ENCODE data around the gene ARHGDIG. TPM values are rescaled to one million over a fixed set of nuclear protein-coding genes. Genes with fewer than 3 reads are reported as not detected.

The ARHGDIG gene
- total RNA-seq = 7.0 TPM
- long read RNA-seq, transcript ARHGDIG-201 (6 exons, 949 nt) = major isoform, 8 of 10 reads
- long read RNA-seq, partial matches to known transcripts = 1 of 10 reads
- long read RNA-seq, other reads (novel, unspliced or antisense) = 1 of 10 reads

DNA sequence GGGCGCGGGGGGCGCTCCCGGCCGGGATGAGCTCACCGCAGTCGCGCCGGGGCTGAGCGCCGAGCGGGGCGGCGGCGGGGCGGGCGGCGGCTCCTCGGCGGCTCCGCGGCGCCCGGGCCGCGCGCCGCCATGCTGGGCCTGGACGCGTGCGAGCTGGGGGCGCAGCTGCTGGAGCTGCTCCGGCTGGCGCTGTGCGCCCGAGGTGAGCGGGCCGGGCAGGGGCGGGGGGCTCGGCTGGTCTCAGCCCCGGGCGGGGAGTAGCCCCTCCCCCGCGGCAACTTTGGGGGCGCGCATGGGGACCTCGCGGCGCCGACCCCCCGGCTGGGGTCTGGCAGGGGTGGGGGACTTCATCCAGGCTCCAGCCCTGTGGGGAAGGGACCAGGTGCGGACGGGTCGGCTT is at the start of gene ARHGDIG:
Gene ARHGDIG (plus strand): TSS at position 40 of the 400 bp plus-strand sequence. CDS start 90 bp downstream, at position 130.
- DNase-seq = no peak
- TF ChIP-seq, protein P1, sequence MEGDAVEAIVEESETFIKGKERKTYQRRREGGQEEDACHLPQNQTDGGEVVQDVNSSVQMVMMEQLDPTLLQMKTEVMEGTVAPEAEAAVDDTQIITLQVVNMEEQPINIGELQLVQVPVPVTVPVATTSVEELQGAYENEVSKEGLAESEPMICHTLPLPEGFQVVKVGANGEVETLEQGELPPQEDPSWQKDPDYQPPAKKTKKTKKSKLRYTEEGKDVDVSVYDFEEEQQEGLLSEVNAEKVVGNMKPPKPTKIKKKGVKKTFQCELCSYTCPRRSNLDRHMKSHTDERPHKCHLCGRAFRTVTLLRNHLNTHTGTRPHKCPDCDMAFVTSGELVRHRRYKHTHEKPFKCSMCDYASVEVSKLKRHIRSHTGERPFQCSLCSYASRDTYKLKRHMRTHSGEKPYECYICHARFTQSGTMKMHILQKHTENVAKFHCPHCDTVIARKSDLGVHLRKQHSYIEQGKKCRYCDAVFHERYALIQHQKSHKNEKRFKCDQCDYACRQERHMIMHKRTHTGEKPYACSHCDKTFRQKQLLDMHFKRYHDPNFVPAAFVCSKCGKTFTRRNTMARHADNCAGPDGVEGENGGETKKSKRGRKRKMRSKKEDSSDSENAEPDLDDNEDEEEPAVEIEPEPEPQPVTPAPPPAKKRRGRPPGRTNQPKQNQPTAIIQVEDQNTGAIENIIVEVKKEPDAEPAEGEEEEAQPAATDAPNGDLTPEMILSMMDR (IDR thresholded peaks at IDR 0.05; ENCODE audit: borderline replicate concordance) = no peak
- peaks cover 20% of the 10 kb centered on the region for H3K27me3 ChIP-seq (ENCODE audit: low read depth)
- no peaks in the 10 kb centered on the region for H3K9me3 ChIP-seq (replicated peaks)
- H3K4me1 ChIP-seq = peaks cover 29% of the 10 kb centered on the region
- H3K36me3 ChIP-seq = no peaks in the 10 kb centered on the region
- intact Hi-C loops (cut with micrococcal nuclease) = no loop called here
- no peak within 1 kb of the TSS for H3K27ac ChIP-seq (replicated peaks)
- H3K4me3 ChIP-seq = peak within 1 kb of the TSS; percentile 64

- Histone ChIP-seq H3K27me3 (ENCODE audit: low read depth) (no peaks in the 10 kb centered on the region), H3K27ac (replicated peaks) (no peak overlapping the region), H3K4me1 (peaks cover 51% of the 10 kb centered on the region), H3K4me3 (no peak overlapping the region), H3K36me3 (peaks cover 15% of the 10 kb centered on the region), H3K9me3 (replicated peaks) (no peaks in the 10 kb centered on the region)
- TF ChIP-seq, protein P1 (IDR thresholded peaks at IDR 0.05; ENCODE audit: borderline replicate concordance) = no peak
- intact Hi-C loops (cut with micrococcal nuclease) = no loop called here
- DNase-seq = no peak
Measured at GRCh38 chr16:230949-231348, 49.4 kb upstream of the ARHGDIG start.

GRCh38 chr16:234468-235305 is 45.7 kb upstream of the ARHGDIG start, which contains the start of gene FAM234A:
Gene FAM234A, plus strand, starts transcription at chr16:234821. Its CDS starts 19,593 bp downstream, at chr16:254414.
- intact Hi-C loops (cut with micrococcal nuclease) = no loop called here
- Histone ChIP-seq H3K27ac (replicated peaks) (peak within 1 kb of the TSS; percentile 96), H3K9me3 (replicated peaks) (no peaks in the 10 kb centered on the region), H3K4me3 (peak within 1 kb of the TSS; percentile 83), H3K27me3 (ENCODE audit: low read depth) (no peaks in the 10 kb centered on the region), H3K4me1 (peaks cover 32% of the 10 kb centered on the region), H3K36me3 (no peaks in the 10 kb centered on the region)
- peak; percentile 93 for DNase-seq
- TF ChIP-seq, protein P1 (IDR thresholded peaks at IDR 0.05; ENCODE audit: borderline replicate concordance) = peak; percentile 57

DNA sequence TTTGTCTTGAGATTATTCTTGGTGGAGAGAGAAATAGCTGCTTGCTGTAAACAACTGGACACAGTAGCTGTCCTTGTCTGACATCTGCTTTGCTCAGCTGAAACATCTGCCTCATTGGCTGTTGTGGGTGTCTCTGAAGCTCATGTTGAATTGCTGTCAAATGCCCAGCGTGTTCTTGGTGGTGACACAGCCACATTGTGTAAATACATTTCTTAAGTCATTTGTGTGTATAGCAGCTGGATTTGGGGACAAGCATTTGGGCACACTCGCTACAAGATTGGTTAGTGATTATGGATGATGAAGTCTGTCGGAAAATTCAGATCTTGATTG is 40.5 kb upstream of the ARHGDIG start:
- Histone ChIP-seq H3K4me3 (peak overlapping the region; percentile 6), H3K27ac (replicated peaks) (peak overlapping the region; percentile 73), H3K9me3 (replicated peaks) (no peaks in the 10 kb centered on the region), H3K36me3 (no peaks in the 10 kb centered on the region), H3K4me1 (peaks cover 65% of the 10 kb centered on the region), H3K27me3 (ENCODE audit: low read depth) (no peaks in the 10 kb centered on the region)
- TF ChIP-seq, protein P1 (IDR thresholded peaks at IDR 0.05; ENCODE audit: borderline replicate concordance) = no peak
- no peak for DNase-seq
- intact Hi-C loops (cut with micrococcal nuclease) = no loop called here

DNA sequence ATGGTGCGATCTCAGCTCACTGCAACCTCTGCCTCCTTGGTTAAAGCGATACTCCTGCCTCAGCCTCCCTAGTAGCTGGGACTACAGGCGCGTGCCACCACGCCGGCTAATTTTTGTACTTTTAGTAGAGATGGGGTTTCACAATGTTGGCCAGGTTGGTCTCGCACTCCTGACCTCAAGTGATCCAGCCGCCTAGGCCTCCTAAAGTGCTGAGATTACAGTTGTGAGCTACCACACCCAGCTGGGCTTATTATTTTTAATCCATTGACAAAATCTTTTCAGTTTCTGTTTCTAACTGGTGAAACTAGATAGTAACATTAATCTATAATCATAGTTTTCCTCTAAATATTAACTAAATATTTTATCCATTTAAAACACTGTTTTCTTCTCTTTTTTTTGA is 39.8 kb upstream of the ARHGDIG start:
- Histone ChIP-seq H3K27ac (replicated peaks) (peak overlapping the region; percentile 73), H3K9me3 (replicated peaks) (no peaks in the 10 kb centered on the region), H3K36me3 (no peaks in the 10 kb centered on the region), H3K4me3 (no peak overlapping the region), H3K27me3 (ENCODE audit: low read depth) (no peaks in the 10 kb centered on the region), H3K4me1 (peaks cover 59% of the 10 kb centered on the region)
- intact Hi-C loops (cut with micrococcal nuclease) = no loop called here
- TF ChIP-seq, protein P1 (IDR thresholded peaks at IDR 0.05; ENCODE audit: borderline replicate concordance) = no peak
- DNase-seq = no peak
